B cell (primary cell): Measurements from ENCODE around the gene SLC22A31. TPM values are rescaled to one million over a fixed set of nuclear protein-coding genes. Genes with fewer than 3 reads are reported as not detected.

Experiments
- ATAC-seq: fragments of 200-7000 bp; cut with Tn5 transposase; one replicate; pipeline ENCODE4 v1.10.0; 2021; ENCODE audit warnings: low read depth, mild to moderate bottlenecking, moderate number of reproducible peaks, moderate library complexity
- CTCF ChIA-PET: fragments of 350-600 bp; sonication (Branson Sonifier 250); formaldehyde crosslinking; loops from one replicate; lab custom pipeline; 2021; ENCODE audit warnings: antibody characterized with exemption, inconsistent platforms; lab: Charles Lee
- POLR2A ChIA-PET: fragments of 350-600 bp; sonication (Branson Sonifier 250); formaldehyde crosslinking; loops from one replicate; lab custom pipeline; 2021; ENCODE audit warnings: antibody characterized with exemption; lab: Charles Lee
- DNase-seq: peaks from one replicate; pipeline ENCODE4 v3.0.0; 2013
- H2AFZ ChIP-seq: 2 replicates; pipeline ENCODE4 v1.6.1; 2012; ENCODE audit warnings: mild to moderate bottlenecking, low read depth, low read length; ENCODE audit not compliant: insufficient read depth, poor library complexity, severe bottlenecking
- H3K27ac ChIP-seq, 2 donors: 1 replicate in 1 of 2; 2 replicates in 1 of 2; pipeline ENCODE4 v1.5.1; 2012 to 2013; ENCODE audit warnings: low read length in 2 of 2, mild to moderate bottlenecking in 2 of 2, moderate library complexity in 1 of 2
- H3K27me3 ChIP-seq, 4 experiments: fragments of 200-600 bp in 1 of 4; sonication (generic) in 1 of 4; replicated peaks in 1 of 4; 1 replicate in 2 of 4; 2 replicates in 2 of 4; pipeline versions ENCODE4 v1.6.1 to v1.7.0; 2013 to 2016; ENCODE audit warnings: low read length in 3 of 4, mild to moderate bottlenecking in 2 of 4, mixed read lengths in 1 of 4, moderate library complexity in 1 of 4; ENCODE audit not compliant: insufficient read depth in 4 of 4, control insufficient read depth in 3 of 4; ENCODE audit errors: control extremely low read depth in 1 of 4
- H3K36me3 ChIP-seq, 2 experiments: replicated peaks in 1 of 2; 1 replicate in 1 of 2; 2 replicates in 1 of 2; pipeline versions ENCODE4 v1.6.1 to v1.7.1; 2013; ENCODE audit warnings: low read length in 1 of 2; ENCODE audit not compliant: insufficient read depth in 2 of 2, control insufficient read depth in 1 of 2; ENCODE audit errors: control extremely low read depth in 1 of 2, extremely low read depth in 1 of 2
- H3K4me1 ChIP-seq, 2 donors: fragments of 200-600 bp in 1 of 2; sonication (generic) in 1 of 2; 1 replicate in 1 of 2; 2 replicates in 1 of 2; pipeline versions ENCODE4 v1.5.1 to v1.6.1; 2013 to 2017; ENCODE audit warnings: low read length in 2 of 2; ENCODE audit not compliant: control insufficient read depth in 2 of 2, insufficient read depth in 2 of 2
- H3K4me2 ChIP-seq: replicated peaks from 2 replicates; pipeline ENCODE3; 2012; ENCODE audit warnings: mild to moderate bottlenecking, low read depth, low read length; ENCODE audit not compliant: poor library complexity, severe bottlenecking
- H3K4me3 ChIP-seq, 5 experiments: fragments of 200-600 bp in 1 of 5; sonication (generic) in 1 of 5; 1 replicate in 3 of 5; 2 replicates in 2 of 5; pipeline versions ENCODE4 v1.5.1 to v1.7.0; 2011 to 2016; ENCODE audit warnings: low read length in 4 of 5, mild to moderate bottlenecking in 4 of 5, low read depth in 2 of 5, control low read depth in 1 of 5, moderate library complexity in 1 of 5; ENCODE audit not compliant: insufficient read depth in 1 of 5; ENCODE audit errors: control extremely low read depth in 1 of 5, extremely low read depth in 1 of 5
- H3K79me2 ChIP-seq: fragments of 200-600 bp; sonication (generic); one replicate; pipeline ENCODE4 v1.6.0; 2016; ENCODE audit warnings: low read length; ENCODE audit not compliant: control insufficient read depth, insufficient read depth
- H3K9ac ChIP-seq: fragments of 200-600 bp; sonication (generic); 2 replicates; pipeline ENCODE4 v1.6.1; 2017; ENCODE audit warnings: mild to moderate bottlenecking, low read length, moderate library complexity
- H3K9me3 ChIP-seq, 3 donors: one replicate each; pipeline versions ENCODE4 v1.6.1 to v1.7.1; 2013; ENCODE audit warnings: low read length in 2 of 3; ENCODE audit not compliant: control insufficient read depth in 2 of 3, insufficient read depth in 1 of 3; ENCODE audit errors: control extremely low read depth in 1 of 3
- H4K20me1 ChIP-seq: 2 replicates; pipeline ENCODE4 v1.6.0; 2012; ENCODE audit warnings: mild to moderate bottlenecking, low read length; ENCODE audit not compliant: insufficient read depth, control insufficient read depth, poor library complexity, severe bottlenecking
- H3K27ac Mint-ChIP-seq: one replicate; pipeline ENCODE4 v1.8.0; 2021; ENCODE audit warnings: mixed read lengths
- H3K27me3 Mint-ChIP-seq: one replicate; pipeline ENCODE4 v1.8.0; 2021; ENCODE audit warnings: mixed read lengths
- H3K4me1 Mint-ChIP-seq: one replicate; pipeline ENCODE4 v1.8.0; 2021; ENCODE audit warnings: mixed read lengths
- H3K4me3 Mint-ChIP-seq: one replicate; pipeline ENCODE4 v1.8.0; 2021; ENCODE audit warnings: mixed read lengths
- H3K9me3 Mint-ChIP-seq: one replicate; pipeline ENCODE4 v1.8.0; 2022; ENCODE audit warnings: mixed read lengths; ENCODE audit not compliant: insufficient read depth
- CTCF ChIP-seq: fragments of 200-600 bp; IDR thresholded peaks from one replicate; pipeline ENCODE4 v1.8.0; 2022; ENCODE audit warnings: antibody characterized with exemption, mild to moderate bottlenecking
- EZH2 ChIP-seq: IDR thresholded peaks from 2 replicates; pipeline ENCODE4 v1.6.1; 2012; ENCODE audit warnings: borderline replicate concordance, low read depth, mild to moderate bottlenecking, moderate library complexity, low read length; ENCODE audit not compliant: insufficient read depth, poor library complexity, severe bottlenecking
- WGBS: methylation state at CpG from one replicate; pipeline ENCODE4 v1.1.5; 2013; ENCODE audit warnings: missing lambda C conversion rate; ENCODE audit not compliant: insufficient coverage; 5-methylcytosine and 5-hydroxymethylcytosine counted together
- intact Hi-C: fragments of 100-400 bp; cut with micrococcal nuclease; formaldehyde crosslinking; loops from one replicate; pipeline ENCODE4 v1.10.0; 2022
- polyA plus RNA-seq: library from polyadenylated mRNA; depleted of rRNA; stranded (reverse); fragments of >200 nt; gene quantifications from 2 replicates; pipeline ENCODE4 v1.2.3, GENCODE V29; 2012
- total RNA-seq, 2 donors: library from RNA; stranded (reverse); fragments of 120-200 nt in 1 of 2; gene quantifications; 1 replicate in 1 of 2; 2 replicates in 1 of 2; pipeline versions ENCODE4 v1.2.3 to v1.2.4, GENCODE V29; 2013 to 2022

The SLC22A31 gene
- total and polyA plus RNA-seq, 2 donors (not counting 1 experiment from before 2014, with no cell fraction given): 0.33 TPM; not detected in 1

GRCh38 chr16:89241187-89242007, 41.1 kb upstream of the SLC22A31 start:
- ATAC-seq (peak; percentile 77), DNase-seq (peak; percentile 94)
- Histone ChIP-seq H3K27me3 (no peaks in the 10 kb centered on the region), H2AFZ (peak overlapping the region; percentile 65), H3K9me3 (no peaks in the 10 kb centered on the region), H3K4me1 (peaks cover 0 to 11% of the 10 kb centered on the region in 2 donors), H4K20me1 (no peaks in the 10 kb centered on the region), H3K36me3 (no peaks in the 10 kb centered on the region), H3K9ac (peak overlapping the region; percentile 84), H3K27ac (peak overlapping the region; percentile 93 to 97), H3K79me2 (no peaks in the 10 kb centered on the region), H3K4me2 (peak overlapping the region; percentile 85), H3K4me3 (peak overlapping the region; percentile 74 to 95 (median 82))
- Mint-ChIP-seq H3K4me1 (peaks cover 14% of the 10 kb centered on the region), H3K4me3 (peak overlapping the region; percentile 99), H3K27me3 (no peaks in the 10 kb centered on the region), H3K9me3 (no peaks in the 10 kb centered on the region), H3K27ac (peak overlapping the region; percentile 100)
- intact Hi-C loops: loop anchor here (1.0 to 10.0 kb wide), 5 partner anchors 48 to 413 kb away; partner anchors contain the start of genes ANKRD11, CHMP1A, RPL13 and SPATA33
- TF ChIP-seq CTCF (no peak), EZH2 (no peak)
- POLR2A ChIA-PET: interaction anchor here (0.6 to 1.1 kb wide), 5 partner anchors 10 to 1108 kb away, joined by 3 to 4 read pairs (median 3); partner anchors contain the start of genes CDH15 and SPG7
- CTCF ChIA-PET: interaction anchor here (0.9 to 1.8 kb wide), 8 partner anchors 10 to 676 kb away, joined by 3 to 17 read pairs (median 4); partner anchors contain the start of genes SPG7 and ZNF778
- WGBS: 6% methylated on average over 29 of the region's 39 CpGs

- Histone ChIP-seq H3K79me2 (no peaks in the 10 kb centered on the region), H3K36me3 (peaks cover 2 to 7% of the 10 kb centered on the region in 2 experiments), H4K20me1 (no peaks in the 10 kb centered on the region), H3K4me3 (no peak overlapping the region), H3K4me1 (peaks cover 0 to 11% of the 10 kb centered on the region in 2 donors), H3K27me3 (no peaks in the 10 kb centered on the region), H2AFZ (no peak overlapping the region), H3K4me2 (no peak overlapping the region), H3K9ac (no peak overlapping the region), H3K27ac (no peak overlapping the region), H3K9me3 (no peaks in the 10 kb centered on the region)
- no peak overlapping the region for H3K4me3 Mint-ChIP-seq
- H3K9me3 Mint-ChIP-seq: no peaks in the 10 kb centered on the region
- H3K27ac Mint-ChIP-seq: no peak overlapping the region
- ChIA-PET POLR2A (no interaction called here), CTCF (no interaction called here)
- no peaks in the 10 kb centered on the region for H3K27me3 Mint-ChIP-seq
- intact Hi-C loops: no loop called here
- no peak for DNase-seq
- peaks cover 10% of the 10 kb centered on the region for H3K4me1 Mint-ChIP-seq
- no peak for TF ChIP-seq CTCF
- no peak for TF ChIP-seq EZH2
- WGBS: no CpG with 5 or more reads among the region's 3 CpGs
- no peak for ATAC-seq
Observed at GRCh38 chr16:89237733-89238132, 37.4 kb upstream of the SLC22A31 start.
